ENCODE results near the gene DCTN4. TPM values are rescaled to one million over a fixed set of nuclear protein-coding genes. Genes with fewer than 3 reads are reported as not detected.

DCTN4 gene
- total RNA-seq, 4 donors from 2014 or later = 66.6 to 92.6 (median 72.8) TPM

- Histone ChIP-seq H3K27ac (peak overlapping the region; percentile 82 to 97 (median 92)), H3K4me1 (peaks cover 51 to 78% of the 10 kb centered on the region in 2 donors), H3K4me3 (no peak overlapping the region), H3K27me3 (no peaks in the 10 kb centered on the region), H3K9me3 (no peaks in the 10 kb centered on the region), H3K36me3 (no peaks in the 10 kb centered on the region)
- intact Hi-C loops (cut with DNase I; ENCODE audit: low total_unique reads) (loop anchor here (10.0 kb wide), 1 partner anchor 226 kb away; the partner anchor contains the start of gene RPS14), in situ Hi-C loops (cut with MboI; ENCODE audit: low sequenced_read_pairs in 4 of 4) (no loop called here)
- ATAC-seq = no peak
- TF ChIP-seq CTCF (IDR thresholded peaks at IDR 0.05 in 4 of 5, conservative IDR thresholded peaks at IDR 0.05 in 1 of 5) = no peak
- no peak for TF ChIP-seq POLR2A (IDR thresholded peaks at IDR 0.05)
- DNase-seq = no peak
These were observed 87.9 kb downstream of the DCTN4 start for GRCh38 chr5:150670948-150671310.

DNA sequence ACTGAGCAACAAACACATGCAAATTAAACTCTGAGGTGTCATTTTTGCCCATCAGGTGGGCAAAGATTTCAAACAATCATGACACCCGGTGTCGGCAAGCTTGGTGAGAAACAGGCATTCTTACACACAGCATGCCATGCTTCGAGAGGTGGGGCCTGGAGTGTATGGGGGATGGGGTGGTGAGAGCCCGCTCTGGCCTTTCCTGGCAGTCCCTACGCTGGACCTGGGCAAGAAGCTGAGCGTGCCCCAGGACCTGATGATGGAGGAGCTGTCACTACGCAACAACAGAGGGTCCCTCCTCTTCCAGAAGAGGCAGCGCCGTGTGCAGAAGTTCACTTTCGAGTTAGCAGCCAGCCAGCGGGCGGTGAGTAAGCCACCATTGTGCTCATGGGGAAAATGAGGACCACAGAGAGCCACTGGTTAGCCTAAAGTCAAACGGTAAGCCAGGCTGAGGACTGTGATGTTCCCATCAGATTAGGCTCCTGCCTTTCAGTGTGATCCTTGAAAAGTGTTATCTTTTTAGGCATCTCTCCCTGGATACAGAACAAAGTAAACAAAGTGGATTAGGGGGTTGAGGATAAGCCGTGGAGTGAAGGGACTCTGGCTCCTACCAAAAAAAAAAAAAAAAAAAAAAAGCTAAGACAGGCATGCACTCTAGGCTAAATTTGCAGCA is 88.4 kb downstream of the DCTN4 start:
- Histone ChIP-seq H3K9me3 (no peaks in the 10 kb centered on the region), H3K4me1 (peaks cover 54 to 83% of the 10 kb centered on the region in 2 donors), H3K36me3 (no peaks in the 10 kb centered on the region), H3K27ac (peak overlapping the region; percentile 82 to 97 (median 92)), H3K27me3 (no peaks in the 10 kb centered on the region), H3K4me3 (no peak overlapping the region)
- ATAC-seq = no peak
- no peak for TF ChIP-seq CTCF (IDR thresholded peaks at IDR 0.05 in 4 of 5, conservative IDR thresholded peaks at IDR 0.05 in 1 of 5)
- no peak for TF ChIP-seq POLR2A (IDR thresholded peaks at IDR 0.05)
- in situ Hi-C loops (cut with MboI; ENCODE audit: low sequenced_read_pairs in 4 of 4) (no loop called here), intact Hi-C loops (cut with DNase I; ENCODE audit: low total_unique reads) (loop anchor here (10.0 kb wide), 1 partner anchor 226 kb away; the partner anchor contains the start of gene RPS14)
- DNase-seq = no peak

DNA sequence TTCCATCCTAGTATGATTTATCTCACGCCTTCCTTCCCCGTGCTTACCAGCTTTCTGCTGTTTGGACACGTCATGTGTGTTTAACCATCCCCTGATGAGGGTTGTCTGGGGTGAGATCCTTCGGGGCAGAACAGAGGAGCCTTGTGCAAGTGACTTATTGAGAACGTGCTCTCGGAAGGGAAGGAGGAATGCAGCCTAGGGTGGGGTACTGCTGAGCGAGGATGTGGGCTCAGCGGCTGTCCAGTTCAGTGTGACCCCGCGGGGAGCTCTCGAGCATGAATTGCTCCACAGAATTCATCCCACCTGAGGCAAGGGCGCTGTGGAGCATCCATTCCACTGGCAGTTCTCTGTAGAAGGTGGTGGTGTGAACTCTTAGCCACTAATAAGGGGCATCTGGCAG is 93.8 kb downstream of the DCTN4 start:
- DNase-seq (no peak), ATAC-seq (no peak)
- Histone ChIP-seq H3K4me1 (peaks cover 52 to 87% of the 10 kb centered on the region in 2 donors), H3K27ac (peak overlapping the region; percentile 91 to 99 (median 98)), H3K9me3 (no peaks in the 10 kb centered on the region), H3K36me3 (no peaks in the 10 kb centered on the region), H3K4me3 (no peak overlapping the region), H3K27me3 (no peaks in the 10 kb centered on the region)
- TF ChIP-seq POLR2A (IDR thresholded peaks at IDR 0.05) = no peak
- TF ChIP-seq CTCF (IDR thresholded peaks at IDR 0.05 in 4 of 5, conservative IDR thresholded peaks at IDR 0.05 in 1 of 5) = no peak
- intact Hi-C loops (cut with DNase I; ENCODE audit: low total_unique reads) = no loop called here
- in situ Hi-C loops (cut with MboI; ENCODE audit: low sequenced_read_pairs in 4 of 4) = loop anchor here in 1 of 4 donors (10.0 kb wide), 1 partner anchor 100 kb away; no protein-coding TSS in a partner anchor

GRCh38 chr5:150663936-150664335 is 94.9 kb downstream of the DCTN4 start:
- no peaks in the 10 kb centered on the region for H3K9me3 ChIP-seq
- peak overlapping the region; percentile 91 to 99 (median 98) for H3K27ac ChIP-seq
- no peak for ATAC-seq
- in situ Hi-C loops (cut with MboI; ENCODE audit: low sequenced_read_pairs in 4 of 4) (loop anchor here in 1 of 4 donors (10.0 kb wide), 1 partner anchor 99 kb away; no protein-coding TSS in a partner anchor), intact Hi-C loops (cut with DNase I; ENCODE audit: low total_unique reads) (no loop called here)
- no peaks in the 10 kb centered on the region for H3K27me3 ChIP-seq
- no peaks in the 10 kb centered on the region for H3K36me3 ChIP-seq
- TF ChIP-seq POLR2A (IDR thresholded peaks at IDR 0.05) (no peak), CTCF (IDR thresholded peaks at IDR 0.05 in 4 of 5, conservative IDR thresholded peaks at IDR 0.05 in 1 of 5) (no peak)
- DNase-seq = no peak
- no peak overlapping the region for H3K4me3 ChIP-seq
- peaks cover 63 to 90% of the 10 kb centered on the region in 2 donors for H3K4me1 ChIP-seq

Data from gastrocnemius medialis (tissue), 4 donors.